ENCODE data around the gene MAEA. TPM values are rescaled to one million over a fixed set of nuclear protein-coding genes. Genes with fewer than 3 reads are reported as not detected.

Gene MAEA
- total and polyA plus RNA-seq, 2 experiments from 2014 or later: 49.8 to 99.0 TPM

DNA sequence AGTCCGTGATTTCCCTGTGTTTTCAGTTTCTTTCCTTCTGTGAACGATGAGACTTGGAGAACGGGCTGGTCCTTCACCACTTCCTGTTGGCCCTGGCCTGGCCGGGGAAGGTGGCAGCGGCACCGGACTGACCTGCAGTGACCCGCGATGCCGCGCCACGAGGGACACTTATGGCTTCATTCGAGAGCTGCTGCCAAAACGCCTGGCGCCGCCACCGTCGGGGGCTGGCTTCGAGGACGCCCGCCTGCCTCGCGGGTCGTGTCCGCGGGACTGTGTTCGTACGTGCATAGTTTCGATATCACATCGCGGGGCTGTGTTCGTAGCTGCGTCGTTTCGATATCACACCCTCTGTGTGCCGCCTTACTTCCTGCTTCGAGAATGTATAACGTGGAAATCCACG lies 49.8 kb downstream of the MAEA start:
- Histone ChIP-seq H3K27me3 (ENCODE audit: insufficient read depth) (no peaks in the 10 kb centered on the region), H3K4me1 (ENCODE audit: insufficient read depth) (no peaks in the 10 kb centered on the region), H3K79me2 (replicated peaks; ENCODE audit: insufficient read depth) (no peaks in the 10 kb centered on the region), H3F3A (replicated peaks; ENCODE audit: low read depth) (peaks cover 11% of the 10 kb centered on the region), H3K36me3 (ENCODE audit: insufficient read depth) (peaks cover 5% of the 10 kb centered on the region), H3K27ac (ENCODE audit: low read depth) (no peak overlapping the region), H3K4me3 (no peak overlapping the region), H3K9me2 (ENCODE audit: insufficient read depth) (no peaks in the 10 kb centered on the region), H3K4me2 (no peak overlapping the region), H4K20me1 (replicated peaks; ENCODE audit: insufficient read depth) (peaks cover 5% of the 10 kb centered on the region; the same call in 1 of the 2 replicates), H2AFZ (no peak overlapping the region)
- H3K4me1 Mint-ChIP-seq: peaks cover under 1% of the 10 kb centered on the region; the same call in 2 of the 3 replicates
- no peak for TF ChIP-seq EZH2phosphoT487 (IDR thresholded peaks at IDR 0.05; ENCODE audit: unreplicated experiment)
- no peak for TF ChIP-seq NANOG (IDR thresholded peaks at IDR 0.05; ENCODE audit: borderline replicate concordance)
- TF ChIP-seq ZNF114 (CRISPR knock-in tag; IDR thresholded peaks at IDR 0.05): no peak
- TF ChIP-seq CTCF (conservative IDR thresholded peaks at IDR 0.05; ENCODE audit: low read depth in 2 of 2): no peak
- TF ChIP-seq REST (IDR thresholded peaks at IDR 0.05; ENCODE audit: unreplicated experiment): no peak
- no peak for ATAC-seq
- H3K27ac Mint-ChIP-seq: no peak overlapping the region
- no peaks in the 10 kb centered on the region; the same call in 2 of the 3 replicates for H3K9me3 Mint-ChIP-seq
- H3K36me3 Mint-ChIP-seq (ENCODE audit: low read depth): peaks cover 59% of the 10 kb centered on the region
- no peak for DNase-seq (ENCODE audit: low spot score)
- H3K27me3 Mint-ChIP-seq (ENCODE audit: insufficient read depth, low read depth, poor library complexity): peaks cover 5% of the 10 kb centered on the region
- H3K4me3 Mint-ChIP-seq: no peak overlapping the region

GRCh38 chr4:1340181-1340747 lies 50.6 kb downstream of the MAEA start:
- H3K27ac ChIP-seq (ENCODE audit: low read depth): no peak overlapping the region
- H3K79me2 ChIP-seq (replicated peaks; ENCODE audit: insufficient read depth): no peaks in the 10 kb centered on the region
- peaks cover 5% of the 10 kb centered on the region for H3K36me3 ChIP-seq (ENCODE audit: insufficient read depth)
- no peaks in the 10 kb centered on the region for H3K9me2 ChIP-seq (ENCODE audit: insufficient read depth)
- H3K4me1 Mint-ChIP-seq: peaks cover 8% of the 10 kb centered on the region
- no peak overlapping the region for H2AFZ ChIP-seq
- H3K4me3 Mint-ChIP-seq: no peak overlapping the region
- ATAC-seq: no peak
- H3K9me3 Mint-ChIP-seq: no peaks in the 10 kb centered on the region; the same call in 2 of the 3 replicates
- peaks cover 51% of the 10 kb centered on the region for H3K36me3 Mint-ChIP-seq (ENCODE audit: low read depth)
- H3K27me3 ChIP-seq (ENCODE audit: insufficient read depth): no peaks in the 10 kb centered on the region
- DNase-seq (ENCODE audit: low spot score): no peak
- no peak for TF ChIP-seq EZH2phosphoT487 (IDR thresholded peaks at IDR 0.05; ENCODE audit: unreplicated experiment)
- no peak overlapping the region for H3K4me2 ChIP-seq
- peaks cover 7% of the 10 kb centered on the region; the same call in 1 of the 2 replicates for H4K20me1 ChIP-seq (replicated peaks; ENCODE audit: insufficient read depth)
- H3K27ac Mint-ChIP-seq: no peak overlapping the region
- H3K27me3 Mint-ChIP-seq (ENCODE audit: insufficient read depth, low read depth, poor library complexity): peaks cover 7% of the 10 kb centered on the region
- H3K4me1 ChIP-seq (ENCODE audit: insufficient read depth): no peaks in the 10 kb centered on the region
- H3F3A ChIP-seq (replicated peaks; ENCODE audit: low read depth): peaks cover 15% of the 10 kb centered on the region
- H3K4me3 ChIP-seq: no peak overlapping the region
